ENCODE data around the gene RET.

DNA sequence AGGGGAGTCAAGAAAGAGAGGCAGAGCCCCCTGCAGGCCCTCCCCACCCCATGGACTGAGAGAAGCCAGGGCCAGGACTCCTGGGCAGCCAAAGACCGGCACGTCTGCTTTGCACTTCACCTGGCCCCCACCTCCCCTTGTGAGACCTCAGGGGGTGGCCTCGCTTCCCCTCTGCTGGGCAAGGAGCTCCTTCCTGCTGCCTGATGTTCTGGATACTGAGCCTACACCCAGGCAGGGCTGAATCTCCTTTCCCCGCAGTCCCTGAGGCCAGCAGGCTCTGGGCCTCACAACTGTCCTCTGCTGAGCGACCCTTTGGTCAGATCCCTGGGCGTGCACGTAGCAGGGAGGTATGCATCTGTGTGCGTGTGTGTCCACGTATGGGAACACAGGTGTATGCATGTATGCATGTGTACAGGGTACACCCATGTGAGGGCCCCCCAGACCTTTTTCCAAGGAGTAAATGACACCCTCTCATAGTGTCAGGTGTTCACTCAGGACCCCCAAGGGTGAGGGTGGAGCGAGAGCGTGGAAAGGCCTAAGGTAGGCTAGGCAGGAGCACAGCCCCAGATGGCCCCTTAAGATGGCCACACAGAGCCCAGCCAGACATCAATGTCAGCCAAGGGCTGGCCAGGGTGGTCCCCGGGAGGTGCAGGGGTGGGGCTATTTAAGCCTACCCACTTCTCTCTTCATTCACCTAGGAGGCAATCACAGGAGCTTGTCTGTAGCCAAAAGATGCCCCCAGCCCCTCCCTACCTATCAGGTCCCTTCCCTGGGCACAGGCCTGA is 1.9 kb upstream of the RET start:
- TF ChIP-seq POLR2AphosphoS5 (IDR thresholded peaks at IDR 0.05; ENCODE audit: low read depth, low read length): no peak
- no peak for TF ChIP-seq HIVEP1 (CRISPR knock-in tag; IDR thresholded peaks at IDR 0.05)
- no peak for TF ChIP-seq CHD2 (IDR thresholded peaks at IDR 0.05; ENCODE audit: low read depth, low read length)
- no peak for TF ChIP-seq CREB1 (IDR thresholded peaks at IDR 0.05)
- no peak for TF ChIP-seq CREB1 (CRISPR knock-in tag; IDR thresholded peaks at IDR 0.05)
- TF ChIP-seq HNRNPK (IDR thresholded peaks at IDR 0.05; ENCODE audit: low read depth, low read length, poor library complexity, severe bottlenecking): no peak

All from HepG2 (cell line).